Activated CD8-positive, alpha-beta memory T cell treated with anti-CD3 and anti-CD28 coated beads, Interleukin-2, amount 50 U/mL, for 24 hours (primary cell): ENCODE results near the gene PGBD2.
"Not testable (repeated sequence)": the region's sequence is repeated elsewhere in the genome, so short reads cannot be mapped to it uniquely, and the experiment has no call there.

Experiments used
- DNase-seq: peaks from one replicate; pipeline ENCODE4 v3.0.0-alpha.2; 2020; ENCODE audit errors: extremely low read depth

Gene PGBD2

DNA sequence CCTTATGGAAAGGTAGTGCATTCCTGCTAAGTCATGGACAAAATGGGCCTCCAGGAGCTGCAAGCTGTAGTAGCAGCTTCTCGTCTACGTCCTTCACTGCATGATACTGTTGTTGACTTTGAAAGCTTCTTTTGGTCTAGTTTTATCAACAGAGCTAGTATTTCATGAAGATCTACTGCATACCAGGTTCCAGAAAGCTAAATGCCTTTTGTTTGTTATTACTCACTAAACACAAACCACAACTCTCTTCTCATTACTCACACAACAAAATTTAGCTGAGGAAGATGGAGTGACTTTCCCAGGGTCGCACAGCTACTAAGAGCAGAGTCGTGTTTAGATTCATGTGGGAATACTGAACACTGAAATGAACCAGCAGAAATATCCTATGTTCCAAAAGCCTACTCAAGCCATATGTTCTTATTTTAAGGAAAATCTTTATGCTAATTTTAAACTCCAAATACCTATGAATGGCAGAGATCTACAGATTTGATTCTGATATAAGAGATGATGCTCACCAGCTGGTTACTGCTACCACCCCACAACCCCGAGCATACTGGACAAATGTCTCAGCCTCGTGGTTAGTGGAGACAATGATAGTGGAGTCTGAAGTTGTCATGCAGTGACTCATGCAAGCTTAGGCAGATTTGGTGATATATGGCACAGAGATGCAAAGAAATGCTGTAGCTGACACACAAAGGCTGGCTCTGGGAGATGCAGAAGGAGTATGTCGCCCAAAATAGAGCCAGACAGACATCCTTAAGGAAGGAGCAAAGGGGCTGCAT lies 20.6 kb downstream of the PGBD2 start:
- no peak for DNase-seq

GRCh38 chr1:248927283-248927682 lies 21.2 kb downstream of the PGBD2 start:
- not testable (repeated sequence) for DNase-seq

- not testable (repeated sequence) for DNase-seq
Measured at GRCh38 chr1:248928122-248928521, 22.1 kb downstream of the PGBD2 start.

DNA sequence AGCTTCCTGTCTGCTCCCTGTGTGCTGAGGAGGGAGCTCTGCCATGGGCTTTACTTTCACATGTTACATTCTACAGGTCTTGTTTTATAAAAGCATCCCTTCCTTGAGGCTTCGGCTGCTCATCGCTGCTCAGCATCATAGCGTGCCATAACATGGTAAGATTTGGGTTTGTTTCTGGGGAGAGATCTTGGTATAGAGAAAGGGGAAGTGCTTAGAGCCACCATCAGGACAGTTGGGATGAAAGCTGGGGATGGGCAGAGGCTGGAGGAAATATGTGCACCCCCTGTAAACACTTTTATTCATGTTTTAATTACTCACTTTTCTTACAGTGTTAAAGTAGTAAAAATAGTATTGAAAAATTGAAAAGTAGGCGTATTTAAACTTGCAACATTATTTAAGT lies 24.0 kb downstream of the PGBD2 start:
- DNase-seq: not testable (repeated sequence)

DNA sequence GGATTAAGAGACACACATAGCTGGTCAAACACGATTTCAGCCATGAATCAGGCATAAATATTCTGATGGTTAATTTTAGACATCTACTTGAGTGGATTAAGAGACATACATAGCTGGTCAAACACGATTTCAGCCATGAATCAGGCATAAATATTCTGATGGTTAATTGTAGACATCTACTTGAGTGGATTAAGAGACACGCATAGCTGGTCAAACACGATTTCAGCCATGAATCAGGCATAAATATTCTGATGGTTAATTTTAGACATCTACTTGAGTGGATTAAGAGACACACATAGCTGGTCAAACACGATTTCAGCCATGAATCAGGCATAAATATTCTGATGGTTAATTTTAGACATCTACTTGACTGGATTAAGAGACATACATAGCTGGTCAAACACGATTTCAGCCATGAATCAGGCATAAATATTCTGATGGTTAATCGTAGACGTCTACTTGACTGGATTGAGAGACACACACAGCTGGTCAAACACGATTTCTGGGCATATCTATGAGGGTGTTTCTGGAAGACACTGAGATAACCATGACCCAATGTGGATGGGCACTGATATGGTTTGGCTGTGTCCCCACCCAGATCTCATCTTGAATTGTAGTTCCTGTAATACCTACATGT lies 32.3 kb downstream of the PGBD2 start:
- DNase-seq: not testable (repeated sequence)

DNA sequence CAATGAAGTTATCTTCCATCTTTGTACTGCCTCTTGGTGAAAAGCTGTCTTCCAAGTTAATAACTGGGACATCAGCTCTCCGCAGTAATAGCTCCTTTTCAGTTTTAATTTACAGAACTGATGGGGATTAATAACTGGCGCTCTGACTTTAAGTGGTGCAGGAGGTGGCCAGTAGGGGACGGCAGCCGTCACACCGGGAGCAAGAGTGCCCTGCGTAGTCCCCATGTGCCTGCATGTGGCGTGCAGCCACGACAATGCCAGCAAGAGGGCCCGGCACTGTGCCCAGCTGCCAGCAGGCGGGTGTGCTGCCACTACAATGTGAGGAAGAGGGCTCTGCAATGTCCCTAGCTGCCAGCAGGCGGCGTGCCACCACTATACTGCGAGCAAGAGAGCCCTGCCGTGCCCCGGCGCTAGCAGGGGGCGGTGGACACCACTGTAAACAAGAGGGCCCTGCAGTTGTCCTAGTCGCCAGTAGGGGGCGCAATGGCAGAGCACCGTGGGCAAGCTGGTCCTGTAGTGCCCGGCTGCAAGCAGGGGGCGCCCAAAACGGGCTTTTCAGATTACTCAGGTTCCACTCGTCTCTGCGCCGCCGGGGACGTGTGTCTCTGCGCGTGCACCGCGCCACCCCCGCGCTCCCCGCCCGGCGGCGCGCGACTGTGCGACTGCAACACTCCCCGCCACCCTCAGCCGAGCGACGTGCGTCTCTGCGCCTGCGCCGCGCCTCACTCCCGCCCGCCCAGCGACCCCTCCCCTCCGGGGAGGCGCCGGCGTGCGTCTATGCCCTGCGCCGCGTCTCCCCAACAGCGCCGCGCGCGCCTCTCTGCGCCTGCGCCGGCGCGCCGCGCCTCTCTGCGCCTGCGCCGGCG lies 38.3 kb downstream of the PGBD2 start:
- not testable (repeated sequence) for DNase-seq

DNA sequence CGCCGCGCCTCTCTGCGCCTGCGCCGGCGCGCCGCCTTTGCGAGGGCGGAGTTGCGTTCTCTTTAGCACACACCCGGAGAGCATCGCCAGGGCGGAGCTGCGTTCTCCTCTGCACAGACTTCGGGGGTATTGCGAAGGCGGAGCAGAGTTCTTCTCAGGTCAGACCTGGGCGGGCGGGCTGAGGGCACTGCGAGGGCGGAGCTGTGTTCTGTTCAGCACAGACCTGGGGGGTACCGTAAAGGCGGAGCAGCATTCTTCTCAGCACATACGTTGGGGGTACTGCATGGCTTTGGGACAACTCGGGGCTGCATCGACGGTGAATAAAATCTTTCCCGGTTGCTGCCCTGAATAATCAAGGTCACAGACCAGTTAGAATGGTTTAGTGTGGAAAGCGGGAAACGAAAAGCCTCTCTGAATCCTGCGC lies 39.0 kb downstream of the PGBD2 start:
- DNase-seq: not testable (repeated sequence)

GRCh38 chr1:248945453-248945852 lies 39.4 kb downstream of the PGBD2 start:
- DNase-seq: not testable (repeated sequence)

DNA sequence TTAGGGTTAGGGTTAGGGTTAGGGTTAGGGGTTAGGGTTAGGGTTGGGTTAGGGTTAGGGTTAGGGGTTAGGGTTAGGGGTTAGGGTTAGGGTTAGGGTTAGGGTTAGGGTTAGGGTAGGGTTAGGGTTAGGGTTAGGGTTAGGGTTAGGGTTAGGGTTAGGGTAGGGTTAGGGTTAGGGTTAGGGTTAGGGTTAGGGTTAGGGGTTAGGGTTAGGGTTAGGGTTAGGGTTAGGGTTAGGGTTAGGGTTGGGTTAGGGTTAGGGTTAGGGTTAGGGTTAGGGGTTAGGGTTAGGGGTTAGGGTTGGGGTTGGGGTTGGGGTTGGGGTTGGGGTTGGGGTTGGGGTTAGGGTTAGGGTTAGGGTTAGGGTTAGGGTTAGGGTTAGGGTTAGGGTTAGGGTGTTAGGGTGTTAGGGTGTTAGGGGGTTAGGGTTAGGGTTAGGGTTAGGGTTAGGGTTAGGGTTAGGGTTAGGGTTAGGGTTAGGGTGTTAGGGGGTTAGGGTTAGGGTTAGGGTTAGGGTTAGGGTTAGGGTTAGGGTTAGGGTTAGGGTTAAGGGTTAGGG lies 39.9 kb downstream of the PGBD2 start:
- DNase-seq: not testable (repeated sequence)
